PC-9 (cell line): ENCODE measurements around the gene FLNB.

Source experiments
- EZH2 ChIP-seq: fragments of 200-600 bp; sonication (generic); IDR thresholded peaks from 2 replicates; pipeline ENCODE4 v1.8.0; 2017; ENCODE audit warnings: antibody characterized with exemption, low read depth
- TF ChIP-seq, protein P1 (sequence below): fragments of 200-600 bp; sonication (generic); conservative IDR thresholded peaks from 2 replicates; pipeline ENCODE4 v1.6.1; 2017; ENCODE audit warnings: mixed run types, antibody characterized with exemption, mild to moderate bottlenecking, moderate library complexity

GRCh38 chr3:58006661-58007060 lies 1.6 kb upstream of the FLNB start:
- TF ChIP-seq, protein P1, sequence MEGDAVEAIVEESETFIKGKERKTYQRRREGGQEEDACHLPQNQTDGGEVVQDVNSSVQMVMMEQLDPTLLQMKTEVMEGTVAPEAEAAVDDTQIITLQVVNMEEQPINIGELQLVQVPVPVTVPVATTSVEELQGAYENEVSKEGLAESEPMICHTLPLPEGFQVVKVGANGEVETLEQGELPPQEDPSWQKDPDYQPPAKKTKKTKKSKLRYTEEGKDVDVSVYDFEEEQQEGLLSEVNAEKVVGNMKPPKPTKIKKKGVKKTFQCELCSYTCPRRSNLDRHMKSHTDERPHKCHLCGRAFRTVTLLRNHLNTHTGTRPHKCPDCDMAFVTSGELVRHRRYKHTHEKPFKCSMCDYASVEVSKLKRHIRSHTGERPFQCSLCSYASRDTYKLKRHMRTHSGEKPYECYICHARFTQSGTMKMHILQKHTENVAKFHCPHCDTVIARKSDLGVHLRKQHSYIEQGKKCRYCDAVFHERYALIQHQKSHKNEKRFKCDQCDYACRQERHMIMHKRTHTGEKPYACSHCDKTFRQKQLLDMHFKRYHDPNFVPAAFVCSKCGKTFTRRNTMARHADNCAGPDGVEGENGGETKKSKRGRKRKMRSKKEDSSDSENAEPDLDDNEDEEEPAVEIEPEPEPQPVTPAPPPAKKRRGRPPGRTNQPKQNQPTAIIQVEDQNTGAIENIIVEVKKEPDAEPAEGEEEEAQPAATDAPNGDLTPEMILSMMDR = no peak
- no peak for TF ChIP-seq EZH2
